BE2C (cell line): ENCODE data around the gene RASA3.

Source experiments
- DNase-seq: peaks from one replicate; pipeline ENCODE4 v3.0.0-alpha.2; 2020
- H3K27me3 ChIP-seq: fragments of 250-450 bp; sonication (Bioruptor Pico); 2 replicates; pipeline ENCODE4 v1.5.1; 2020; ENCODE audit warnings: mild to moderate bottlenecking
- H3K36me3 ChIP-seq: fragments of 250-450 bp; sonication (Bioruptor Pico); 2 replicates; pipeline ENCODE4 v1.5.1; 2020; ENCODE audit warnings: mild to moderate bottlenecking
- H3K4me1 ChIP-seq: fragments of 250-450 bp; sonication (Bioruptor Pico); 2 replicates; pipeline ENCODE4 v1.5.1; 2020
- H3K4me3 ChIP-seq: 2 replicates; pipeline ENCODE4 v1.5.1; 2011; ENCODE audit warnings: low read depth, low read length
- H3K9me3 ChIP-seq: fragments of 250-450 bp; sonication (Bioruptor Pico); 2 replicates; pipeline ENCODE4 v1.5.1; 2020
- TF ChIP-seq, protein P1 (sequence below): IDR thresholded peaks from 2 replicates; pipeline ENCODE4 v1.5.1; 2012; ENCODE audit warnings: mild to moderate bottlenecking, low read depth, low read length

The RASA3 gene

GRCh38 chr13:114062341-114062740, 70.1 kb downstream of the RASA3 start:
- Histone ChIP-seq H3K9me3 (no peaks in the 10 kb centered on the region), H3K36me3 (no peaks in the 10 kb centered on the region), H3K27me3 (no peaks in the 10 kb centered on the region), H3K4me3 (no peak overlapping the region), H3K4me1 (peaks cover 26% of the 10 kb centered on the region)
- no peak for DNase-seq
- TF ChIP-seq, protein P1, sequence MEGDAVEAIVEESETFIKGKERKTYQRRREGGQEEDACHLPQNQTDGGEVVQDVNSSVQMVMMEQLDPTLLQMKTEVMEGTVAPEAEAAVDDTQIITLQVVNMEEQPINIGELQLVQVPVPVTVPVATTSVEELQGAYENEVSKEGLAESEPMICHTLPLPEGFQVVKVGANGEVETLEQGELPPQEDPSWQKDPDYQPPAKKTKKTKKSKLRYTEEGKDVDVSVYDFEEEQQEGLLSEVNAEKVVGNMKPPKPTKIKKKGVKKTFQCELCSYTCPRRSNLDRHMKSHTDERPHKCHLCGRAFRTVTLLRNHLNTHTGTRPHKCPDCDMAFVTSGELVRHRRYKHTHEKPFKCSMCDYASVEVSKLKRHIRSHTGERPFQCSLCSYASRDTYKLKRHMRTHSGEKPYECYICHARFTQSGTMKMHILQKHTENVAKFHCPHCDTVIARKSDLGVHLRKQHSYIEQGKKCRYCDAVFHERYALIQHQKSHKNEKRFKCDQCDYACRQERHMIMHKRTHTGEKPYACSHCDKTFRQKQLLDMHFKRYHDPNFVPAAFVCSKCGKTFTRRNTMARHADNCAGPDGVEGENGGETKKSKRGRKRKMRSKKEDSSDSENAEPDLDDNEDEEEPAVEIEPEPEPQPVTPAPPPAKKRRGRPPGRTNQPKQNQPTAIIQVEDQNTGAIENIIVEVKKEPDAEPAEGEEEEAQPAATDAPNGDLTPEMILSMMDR, result no peak

DNA sequence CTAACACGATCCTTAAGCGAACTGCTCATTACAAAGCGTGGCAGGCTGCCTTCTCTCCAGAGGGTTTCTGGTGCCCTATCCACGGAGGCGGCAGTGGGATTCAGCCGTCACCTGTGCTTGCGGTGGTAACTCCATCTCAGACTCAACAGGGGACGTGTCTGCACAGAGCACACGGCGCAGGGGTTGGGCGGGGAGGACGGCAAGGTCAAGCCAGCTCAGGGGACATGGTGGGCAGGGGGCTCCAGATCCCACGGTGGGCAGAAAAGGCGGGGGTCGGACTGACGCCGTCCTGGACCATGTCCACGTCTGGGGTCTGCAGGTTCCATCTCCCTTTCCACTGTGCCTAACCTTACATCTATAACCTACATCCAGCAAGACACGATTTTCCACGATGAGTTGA, 70.7 kb downstream of the RASA3 start:
- Histone ChIP-seq H3K36me3 (no peaks in the 10 kb centered on the region), H3K27me3 (no peaks in the 10 kb centered on the region), H3K9me3 (no peaks in the 10 kb centered on the region), H3K4me3 (no peak overlapping the region), H3K4me1 (peaks cover 26% of the 10 kb centered on the region)
- TF ChIP-seq, protein P1, result no peak
- no peak for DNase-seq

DNA sequence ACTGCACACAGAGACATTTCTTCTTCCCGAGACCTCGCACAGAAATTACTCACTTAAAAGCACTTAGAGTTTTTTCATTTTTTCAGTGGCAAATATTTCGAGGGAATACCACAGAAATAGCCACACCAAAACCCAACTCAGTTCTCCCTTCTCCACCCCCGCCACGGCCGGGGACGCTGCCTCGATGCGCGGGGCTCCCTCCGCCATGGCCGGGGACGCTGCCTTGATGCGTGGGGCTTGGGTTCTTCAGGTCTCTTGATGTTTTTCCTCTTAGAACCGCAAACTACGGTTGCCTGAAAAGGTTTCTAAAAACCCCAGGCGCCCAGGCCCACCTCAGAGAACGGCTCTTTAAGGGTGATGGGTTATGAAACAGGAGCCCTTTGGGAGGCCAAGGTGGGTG, 71.4 kb downstream of the RASA3 start:
- no peaks in the 10 kb centered on the region for H3K9me3 ChIP-seq
- no peak overlapping the region for H3K4me3 ChIP-seq
- H3K4me1 ChIP-seq, result peaks cover 24% of the 10 kb centered on the region
- TF ChIP-seq, protein P1, result no peak
- H3K27me3 ChIP-seq, result no peaks in the 10 kb centered on the region
- no peak for DNase-seq
- no peaks in the 10 kb centered on the region for H3K36me3 ChIP-seq

DNA sequence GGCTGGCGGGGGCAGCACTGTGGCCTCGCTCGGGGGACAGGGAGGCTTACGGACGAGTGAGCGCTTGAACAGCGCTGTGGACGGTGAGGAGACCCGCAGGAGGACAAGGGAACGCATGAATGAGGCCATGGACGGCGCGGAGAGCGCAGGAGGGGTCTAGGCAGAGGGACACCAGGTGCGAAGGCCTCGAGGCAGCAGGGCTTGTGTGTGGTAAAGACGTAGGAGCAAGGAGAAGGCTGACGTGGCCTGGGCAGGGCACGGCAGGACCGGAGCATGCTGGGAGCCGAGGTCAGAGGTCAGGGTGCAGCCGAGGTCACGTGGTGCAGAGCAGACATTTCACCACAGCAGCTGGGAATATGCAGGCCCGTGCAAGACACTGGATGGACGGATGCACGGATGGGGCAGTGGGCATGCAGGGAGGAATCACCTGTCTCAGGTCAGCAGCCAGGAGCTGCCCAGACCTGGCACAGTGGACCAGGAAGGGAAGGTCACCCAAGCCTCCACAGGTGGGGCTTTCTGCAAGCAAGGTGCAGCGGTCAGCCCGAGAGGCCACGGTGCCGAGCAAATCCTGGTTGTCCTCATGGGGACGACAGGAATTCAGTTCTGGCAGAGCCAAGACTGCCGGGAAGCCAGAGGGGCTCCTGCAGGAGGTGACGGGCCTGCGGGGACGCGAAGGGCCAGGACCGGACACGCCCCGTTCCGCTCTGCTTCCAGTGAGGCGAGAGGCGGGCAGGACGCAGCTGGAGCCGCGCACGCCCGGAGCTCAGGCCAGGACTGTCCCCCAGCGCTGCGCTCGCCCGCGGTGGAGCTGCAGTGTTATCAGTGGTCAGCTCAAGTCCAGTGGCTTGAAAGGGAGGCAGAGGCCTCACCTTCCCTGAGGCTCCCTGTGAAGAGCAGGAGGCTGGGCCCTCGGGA, 72.2 kb downstream of the RASA3 start:
- H3K9me3 ChIP-seq, result no peaks in the 10 kb centered on the region
- no peaks in the 10 kb centered on the region for H3K36me3 ChIP-seq
- H3K4me3 ChIP-seq, result no peak overlapping the region
- no peaks in the 10 kb centered on the region for H3K27me3 ChIP-seq
- TF ChIP-seq, protein P1, result no peak
- DNase-seq, result no peak
- H3K4me1 ChIP-seq, result peaks cover 16% of the 10 kb centered on the region

GRCh38 chr13:114059428-114059827, 73.0 kb downstream of the RASA3 start:
- H3K9me3 ChIP-seq, result no peaks in the 10 kb centered on the region
- H3K4me3 ChIP-seq, result no peak overlapping the region
- H3K27me3 ChIP-seq, result no peaks in the 10 kb centered on the region
- TF ChIP-seq, protein P1, result no peak
- DNase-seq, result no peak
- no peaks in the 10 kb centered on the region for H3K36me3 ChIP-seq
- peaks cover 11% of the 10 kb centered on the region for H3K4me1 ChIP-seq
